ENCODE measurements around the gene LAMC2. TPM values are rescaled to one million over a fixed set of nuclear protein-coding genes. Genes with fewer than 3 reads are reported as not detected.

LAMC2 gene
- total RNA-seq, 1 donor from 2014 or later = 24.5 TPM

GRCh38 chr1:183285746-183286145, 99.7 kb downstream of the LAMC2 start:
- no peak for DNase-seq (ENCODE audit: low spot score)

DNA sequence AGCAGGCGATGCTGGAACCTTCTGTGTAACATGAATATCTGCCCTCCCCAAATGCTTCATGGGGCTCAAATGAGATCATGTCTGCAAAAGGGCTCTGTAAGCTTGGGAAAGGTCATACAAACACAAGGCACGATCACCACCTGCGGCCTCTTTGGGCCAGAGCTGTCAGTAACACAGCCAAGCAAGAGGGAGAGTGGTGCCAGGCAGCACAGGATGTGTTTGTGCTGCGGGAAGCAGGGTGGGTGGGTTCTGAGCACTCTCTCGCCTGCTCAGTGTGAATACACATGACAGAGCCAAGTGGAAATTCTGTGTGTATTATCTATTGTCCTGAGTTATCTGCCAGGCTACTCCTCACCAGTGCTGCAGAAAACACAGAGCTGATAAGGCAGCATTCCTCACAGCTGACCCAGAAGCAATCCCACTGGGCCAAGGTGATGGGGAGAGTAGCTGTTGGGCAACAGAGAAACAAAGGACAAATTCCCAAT, 101.2 kb downstream of the LAMC2 start:
- peak; percentile 23 for DNase-seq (ENCODE audit: low spot score)

- no peak for DNase-seq (ENCODE audit: low spot score)
Observed at GRCh38 chr1:183288583-183288982, 102.5 kb downstream of the LAMC2 start.

- DNase-seq (ENCODE audit: low spot score) = no peak
Observed at GRCh38 chr1:183289051-183289496, 103.0 kb downstream of the LAMC2 start.

DNA sequence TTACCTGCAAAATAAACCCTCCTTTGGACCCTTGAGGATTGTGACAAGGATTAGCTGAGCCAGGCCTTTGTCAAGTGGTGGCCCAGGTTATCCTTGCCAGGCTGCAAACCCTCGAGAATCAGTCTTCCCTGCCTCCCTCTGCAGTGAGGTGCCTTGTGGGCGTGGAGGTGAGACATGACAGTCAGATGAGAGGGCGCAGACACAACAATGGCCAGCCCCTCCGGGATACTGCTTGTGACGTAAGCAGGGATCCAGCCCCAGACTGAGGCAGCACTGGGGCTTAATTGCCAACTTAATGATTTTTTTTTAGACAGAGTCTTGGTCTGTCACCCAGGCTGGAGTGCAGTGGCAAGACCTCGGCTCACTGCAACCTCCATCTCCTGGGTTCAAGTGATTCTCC, 104.6 kb downstream of the LAMC2 start:
- no peak for DNase-seq (ENCODE audit: low spot score)

DNA sequence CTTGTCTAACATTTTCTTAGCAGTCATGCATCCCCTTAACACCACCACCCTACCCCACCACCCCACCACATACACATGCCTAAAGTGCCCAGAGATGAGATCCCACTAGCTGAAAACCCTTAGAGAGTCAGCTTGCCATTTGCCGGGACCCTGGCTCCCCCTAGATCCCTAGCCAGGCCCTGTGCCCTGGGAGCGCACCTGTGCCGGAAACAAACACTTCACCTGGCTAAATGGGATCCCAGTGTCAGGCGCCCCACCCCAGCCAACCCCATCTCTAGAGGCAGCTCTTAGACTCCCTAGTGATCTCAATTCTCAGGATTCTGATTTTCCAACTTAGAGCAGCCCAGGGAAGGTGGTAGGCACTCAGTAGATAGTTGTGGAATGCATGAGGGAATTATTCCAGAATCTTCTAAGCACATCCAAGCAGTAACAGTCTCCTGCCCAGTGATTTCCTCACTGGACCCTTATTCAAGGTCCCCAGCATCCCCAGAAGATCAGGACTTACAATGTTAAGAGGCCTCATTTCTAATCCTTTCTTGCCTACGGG, 105.2 kb downstream of the LAMC2 start:
- DNase-seq (ENCODE audit: low spot score) = no peak

DNA sequence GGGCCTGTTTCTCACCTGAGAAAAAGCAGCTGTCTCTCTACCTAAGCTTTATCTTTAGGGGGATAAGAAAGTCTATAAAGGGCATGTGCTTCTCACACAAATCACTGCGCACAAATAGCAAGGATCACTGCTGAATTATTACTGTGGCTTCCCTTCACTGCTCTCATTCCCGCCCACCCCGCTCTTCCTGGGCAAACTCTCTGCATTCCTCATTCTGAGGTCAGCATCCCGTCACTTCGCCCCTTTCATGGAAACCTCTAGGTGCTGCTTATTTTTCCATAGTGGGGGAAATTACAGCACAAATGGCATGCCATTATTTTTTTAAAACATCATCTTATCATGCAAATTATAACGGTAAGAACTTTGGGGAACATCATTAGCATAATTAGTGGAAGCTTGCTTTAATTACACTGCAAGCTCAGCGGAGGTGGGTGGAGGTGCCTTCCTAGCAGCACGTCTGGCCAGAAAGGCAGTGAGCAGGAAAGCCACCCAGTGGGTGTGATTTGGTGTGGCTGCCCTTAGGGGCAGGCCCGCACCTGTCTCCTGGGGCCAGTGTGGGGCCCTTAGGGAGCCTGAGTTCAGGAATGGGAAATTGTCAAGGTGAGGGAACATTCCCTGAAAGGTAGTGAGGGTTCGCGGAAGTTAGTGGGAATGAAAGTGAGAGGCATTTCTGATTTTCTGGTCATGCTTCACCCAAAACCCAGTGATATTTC, 105.9 kb downstream of the LAMC2 start:
- no peak for DNase-seq (ENCODE audit: low spot score)

DNA sequence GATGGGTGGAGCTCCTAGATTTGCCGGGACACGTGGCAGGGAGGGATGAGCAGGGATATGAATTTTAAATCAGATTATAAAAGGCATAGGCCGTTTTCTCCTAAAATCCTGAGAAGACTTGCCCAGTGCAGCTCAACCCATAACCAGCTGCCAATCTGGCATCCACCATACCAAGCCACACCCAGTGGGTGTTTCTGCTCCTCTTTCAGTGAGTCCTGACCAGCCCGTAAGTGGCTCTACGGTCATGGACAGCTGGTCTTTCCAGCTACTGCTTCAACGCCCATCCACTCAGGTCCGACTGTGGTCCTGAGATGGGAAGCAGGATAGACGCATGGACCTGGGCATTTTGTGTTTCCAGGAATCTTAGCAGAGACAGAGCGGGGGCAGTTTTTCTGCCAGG, 107.2 kb downstream of the LAMC2 start:
- no peak for DNase-seq (ENCODE audit: low spot score)

DNA sequence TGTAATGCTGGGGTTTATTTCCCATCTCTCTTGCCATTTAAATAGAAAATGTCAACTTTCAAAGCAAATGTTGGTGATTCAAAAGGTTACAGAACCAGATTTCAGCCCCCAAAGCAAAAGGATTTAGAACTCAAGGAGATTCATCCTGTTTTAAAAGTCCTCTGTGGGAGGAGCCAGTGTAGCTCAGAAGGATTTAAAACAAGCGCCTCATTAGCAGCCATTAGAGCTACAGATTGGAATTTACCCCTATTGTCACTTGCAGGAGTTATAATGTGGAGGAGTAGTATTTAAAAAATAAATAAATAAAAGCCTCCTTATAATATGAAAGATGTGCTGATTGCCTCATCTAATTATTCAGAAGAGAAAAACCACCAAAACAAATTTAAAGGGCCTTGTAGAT, 107.8 kb downstream of the LAMC2 start:
- DNase-seq (ENCODE audit: low spot score) = no peak

Other genes starting within 250 kb of the LAMC2 start
- gene SHCBP1L, start 233.1 kb upstream of the LAMC2 start, total RNA-seq = not detected
- gene LAMC1, start 162.8 kb upstream of the LAMC2 start, total RNA-seq = 140 TPM
- gene NMNAT2, start 232.1 kb downstream of the LAMC2 start, total RNA-seq = 16.9 TPM

Data from mucosa of gallbladder (tissue), 1 donor.